HL-60 (cell line): Measurements from ENCODE around the gene SORCS2.
A peak's percentile ranks its signal among the peaks of the same experiment; 100 is the strongest.

Experiments
- DNase-seq, 2 experiments: peaks; one replicate each; pipeline ENCODE4 v3.0.0-alpha.2; 2010 to 2020; ENCODE audit warnings: low read depth in 1 of 2, low spot score in 1 of 2
- H3K27ac ChIP-seq: fragments of 250-450 bp; sonication (Bioruptor Pico); replicated peaks from 2 replicates; pipeline ENCODE4 v1.5.1; 2020; ENCODE audit warnings: mild to moderate bottlenecking, moderate library complexity
- H3K27me3 ChIP-seq: fragments of 250-450 bp; sonication (Bioruptor Pico); 2 replicates; pipeline ENCODE4 v1.5.1; 2021; ENCODE audit warnings: mild to moderate bottlenecking, moderate library complexity; ENCODE audit not compliant: insufficient read depth, poor library complexity, severe bottlenecking
- H3K4me3 ChIP-seq: replicated peaks from 2 replicates; pipeline ENCODE4 v1.5.1; 2011; ENCODE audit warnings: mild to moderate bottlenecking, control low read depth, low read length; ENCODE audit not compliant: insufficient read depth
- CTCF ChIP-seq: IDR thresholded peaks from one replicate; pipeline ENCODE4 v1.5.1; 2011; ENCODE audit warnings: low read length, control low read depth, inconsistent platforms; ENCODE audit not compliant: insufficient read depth
- GABPA ChIP-seq: IDR thresholded peaks from 2 replicates; pipeline ENCODE4 v1.6.1; 2012; ENCODE audit warnings: low read depth
- POLR2AphosphoS5 ChIP-seq: IDR thresholded peaks from 2 replicates; pipeline ENCODE4 v1.6.1; 2012; ENCODE audit warnings: low read depth
- REST ChIP-seq: IDR thresholded peaks from 2 replicates; pipeline ENCODE4 v1.6.1; 2012; ENCODE audit warnings: low read depth; ENCODE audit not compliant: insufficient replicate concordance
- SPI1 ChIP-seq: IDR thresholded peaks from 2 replicates; pipeline ENCODE4 v1.6.1; 2012; ENCODE audit warnings: low read depth, mild to moderate bottlenecking, borderline replicate concordance

SORCS2 gene

GRCh38 chr4:7595934-7596461, 403.7 kb downstream of the SORCS2 start:
- Histone ChIP-seq H3K27me3 (no peaks in the 10 kb centered on the region), H3K4me3 (no peak overlapping the region), H3K27ac (no peak overlapping the region)
- TF ChIP-seq REST (no peak), GABPA (no peak), POLR2AphosphoS5 (no peak), CTCF (no peak), SPI1 (no peak)
- DNase-seq, result no peak

- TF ChIP-seq SPI1, result no peak
- no peak for TF ChIP-seq REST
- TF ChIP-seq CTCF, result no peak
- TF ChIP-seq POLR2AphosphoS5, result no peak
- TF ChIP-seq GABPA, result no peak
- no peaks in the 10 kb centered on the region for H3K27me3 ChIP-seq
- peak; percentile 17 to 45 for DNase-seq
- no peak overlapping the region for H3K27ac ChIP-seq
- H3K4me3 ChIP-seq, result no peak overlapping the region
Observed at GRCh38 chr4:7596918-7597606, 404.7 kb downstream of the SORCS2 start.

- no peak overlapping the region for H3K27ac ChIP-seq
- H3K27me3 ChIP-seq, result no peaks in the 10 kb centered on the region
- no peak overlapping the region for H3K4me3 ChIP-seq
- no peak for DNase-seq
- no peak for TF ChIP-seq CTCF
Observed at GRCh38 chr4:7598939-7599790, 406.8 kb downstream of the SORCS2 start.
